ENCODE results near the gene ADORA1. TPM values are rescaled to one million over a fixed set of nuclear protein-coding genes. Genes with fewer than 3 reads are reported as not detected.

ADORA1 gene
- total and polyA plus RNA-seq, 2 of the 13 experiments (the other 11 are each of a cell fraction or from before 2014, with no cell fraction given), result 0.11 TPM; not detected in 1

- TF ChIP-seq ZFP91 (CRISPR knock-in tag; IDR thresholded peaks at IDR 0.05; ENCODE audit: borderline replicate concordance), result peak; percentile 21; the same call in 1 of the 2 replicates
- no peak for TF ChIP-seq SAP130 (CRISPR knock-in tag; IDR thresholded peaks at IDR 0.05; ENCODE audit: low read depth)
- TF ChIP-seq, protein P1, sequence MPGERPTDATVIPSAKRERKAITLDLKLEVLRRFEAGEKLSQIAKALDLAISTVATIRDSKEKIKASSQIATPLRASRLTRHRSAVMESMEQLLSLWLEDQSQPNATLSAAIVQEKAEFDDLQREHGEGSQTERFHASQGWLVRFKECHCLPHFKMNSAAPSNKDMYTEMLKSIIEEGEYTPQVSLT (CRISPR knock-in tag; IDR thresholded peaks at IDR 0.05; ENCODE audit: borderline replicate concordance, low read depth), result no peak
- peak; percentile 30; the same call in 1 of the 2 replicates for TF ChIP-seq SMC3 (IDR thresholded peaks at IDR 0.05; ENCODE audit: low read length)
- peak; percentile 40; the same call in 1 of the 2 replicates for TF ChIP-seq ZNF768 (CRISPR knock-in tag; IDR thresholded peaks at IDR 0.05)
- TF ChIP-seq FIP1L1 (IDR thresholded peaks at IDR 0.05; ENCODE audit: borderline replicate concordance, insufficient read depth, low read depth, low read length), result no peak
- no peak for TF ChIP-seq MEIS1 (CRISPR knock-in tag; IDR thresholded peaks at IDR 0.05; ENCODE audit: borderline replicate concordance)
- no peak for TF ChIP-seq FOXP4 (CRISPR knock-in tag; IDR thresholded peaks at IDR 0.05)
- TF ChIP-seq DNMT1 (CRISPR knock-in tag; IDR thresholded peaks at IDR 0.05), result no peak
- peak; percentile 46; the same call in 1 of the 2 replicates for TF ChIP-seq GABPB1 (CRISPR knock-in tag; IDR thresholded peaks at IDR 0.05)
Observed at GRCh38 chr1:203117611-203118575, 9.6 kb upstream of the ADORA1 start (continued).

Measured in HepG2 (cell line).